Measurements from ENCODE around the gene IL4R.
"Not testable (repeated sequence)": the region's sequence is repeated elsewhere in the genome, so short reads cannot be mapped to it uniquely, and the experiment has no call there.

- not testable (repeated sequence) for TF ChIP-seq CTCF (conservative IDR thresholded peaks at IDR 0.05; ENCODE audit: low read depth, low read length); EZH2 (IDR thresholded peaks at IDR 0.05; ENCODE audit: low read length, unreplicated experiment)
Observed at GRCh38 chr16:27329376-27330079, 15.8 kb downstream of the IL4R start.

Data from PC-3 (cell line).